Measurements from ENCODE around the gene HDGFL2. TPM values are rescaled to one million over a fixed set of nuclear protein-coding genes. Genes with fewer than 3 reads are reported as not detected.
"Not testable (repeated sequence)": the region's sequence is repeated elsewhere in the genome, so short reads cannot be mapped to it uniquely, and the experiment has no call there.

HDGFL2 gene
- total RNA-seq, 1 donor from 2014 or later = 45.9 TPM

DNA sequence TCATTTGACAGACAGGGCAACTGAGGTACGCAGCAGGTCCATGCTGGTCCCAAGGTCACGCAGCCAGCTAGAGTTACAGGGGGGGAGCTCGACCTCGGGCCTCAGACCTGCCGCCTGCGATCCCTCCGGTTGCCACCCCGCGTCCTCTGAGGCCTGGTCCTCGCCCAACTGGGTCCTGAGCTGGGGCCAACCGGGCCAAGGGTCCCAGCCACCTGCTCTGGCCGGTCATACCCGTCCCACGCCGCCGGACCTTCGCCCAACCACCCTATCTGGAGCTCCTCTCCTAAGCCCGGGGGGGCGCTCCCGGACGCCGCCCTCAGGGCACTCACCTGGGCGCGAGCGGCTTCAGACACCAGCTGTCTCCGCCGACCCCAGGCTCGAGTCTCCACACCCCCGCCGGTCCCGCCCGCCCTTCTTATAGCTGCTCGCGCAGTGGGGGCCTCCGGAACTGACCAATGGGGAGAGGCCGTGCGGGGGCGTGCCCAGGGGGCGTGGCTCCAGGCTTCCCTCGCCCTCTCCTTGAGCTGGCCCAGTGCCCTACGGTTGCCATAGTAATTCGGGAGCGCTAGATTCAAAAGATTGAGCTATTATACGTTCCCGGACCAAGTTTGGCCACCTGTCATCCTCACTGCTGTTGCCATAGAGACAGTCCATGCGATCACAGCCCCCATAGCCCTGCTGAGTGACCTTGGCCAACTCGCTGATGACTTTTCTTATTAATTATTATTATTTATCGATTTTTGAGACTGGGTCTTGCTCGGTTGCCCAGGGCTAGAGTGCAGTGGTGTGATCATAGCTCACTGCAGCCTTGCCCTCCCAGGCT is 63.0 kb downstream of the HDGFL2 start, which contains the start of gene PLIN5:
PLIN5 (minus strand) TSS at position 389 of the 823 bp plus-strand sequence. CDS start 1,150 bp downstream, outside the sequence.
- peak; percentile 85 for DNase-seq (ENCODE audit: low spot score)

DNA sequence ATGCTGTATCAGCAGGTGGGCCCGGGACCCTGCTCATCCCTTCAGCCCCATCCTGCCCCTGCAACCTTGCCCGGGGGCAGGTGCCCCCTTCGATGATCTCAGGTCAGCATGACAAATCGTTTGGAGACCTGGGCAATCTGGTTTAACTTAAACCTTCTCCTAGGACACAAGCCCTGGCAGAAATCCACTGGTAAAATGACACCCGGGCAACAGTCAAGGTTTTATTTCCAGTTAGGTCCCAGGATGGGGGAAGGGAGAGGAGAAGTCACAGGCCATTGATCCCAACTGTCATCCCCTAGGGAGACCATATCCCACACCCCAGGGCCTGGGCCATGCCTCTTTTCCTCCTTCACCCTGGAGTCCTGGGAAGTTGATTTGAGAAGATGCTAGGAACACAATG is 64.7 kb downstream of the HDGFL2 start:
- DNase-seq (ENCODE audit: low spot score) = no peak

DNA sequence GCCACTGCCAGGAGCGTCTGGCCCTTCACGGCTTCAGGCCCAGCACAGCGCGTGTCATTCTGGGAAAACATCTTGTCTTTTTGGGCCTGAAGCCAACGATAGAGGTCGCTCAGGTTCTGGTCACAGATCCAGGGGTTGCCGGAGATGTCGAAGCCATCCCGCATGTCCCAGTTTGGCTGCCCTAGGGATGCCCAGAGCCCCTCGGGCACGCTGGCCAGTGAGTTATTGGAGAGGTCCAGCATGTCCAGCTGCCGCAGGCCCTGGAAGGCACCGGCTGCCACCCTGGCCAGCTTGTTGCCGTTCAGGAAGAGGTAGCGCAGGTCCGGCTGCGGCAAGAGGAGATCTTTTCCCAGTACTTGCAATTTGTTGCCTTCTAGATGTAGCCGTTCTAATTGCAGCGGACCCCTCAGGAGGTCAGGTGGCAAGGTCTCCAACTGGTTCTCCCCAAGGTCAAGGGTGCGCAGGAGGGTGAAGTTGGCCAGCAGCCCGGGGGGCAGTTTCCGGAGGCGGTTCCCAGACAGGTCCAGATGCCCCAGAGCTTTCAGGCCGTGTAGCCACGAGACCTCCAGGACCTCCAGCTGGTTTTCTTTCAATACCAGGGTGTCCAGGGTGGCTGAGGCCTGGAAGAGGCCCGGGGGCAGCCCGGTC is 66.0 kb downstream of the HDGFL2 start:
- DNase-seq (ENCODE audit: low spot score) = no peak

DNA sequence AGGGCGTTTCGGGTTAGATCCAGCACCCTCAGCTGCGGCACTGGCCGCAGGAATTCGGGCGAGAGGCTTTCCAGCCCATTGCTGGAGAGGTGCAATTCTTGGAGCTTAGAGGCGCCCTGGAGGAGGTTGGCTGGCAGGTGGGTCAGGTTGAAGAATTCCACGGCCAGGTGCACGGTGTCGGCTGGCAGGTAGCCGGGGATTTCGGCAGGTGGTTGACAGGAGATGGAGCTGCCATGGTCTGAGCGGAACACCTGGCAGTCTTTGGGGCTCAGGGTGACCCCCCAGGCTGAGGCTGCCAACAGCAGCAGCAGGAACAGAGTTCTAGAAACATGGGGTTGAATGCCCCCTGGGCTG is 66.5 kb downstream of the HDGFL2 start:
- no peak for DNase-seq (ENCODE audit: low spot score)

DNA sequence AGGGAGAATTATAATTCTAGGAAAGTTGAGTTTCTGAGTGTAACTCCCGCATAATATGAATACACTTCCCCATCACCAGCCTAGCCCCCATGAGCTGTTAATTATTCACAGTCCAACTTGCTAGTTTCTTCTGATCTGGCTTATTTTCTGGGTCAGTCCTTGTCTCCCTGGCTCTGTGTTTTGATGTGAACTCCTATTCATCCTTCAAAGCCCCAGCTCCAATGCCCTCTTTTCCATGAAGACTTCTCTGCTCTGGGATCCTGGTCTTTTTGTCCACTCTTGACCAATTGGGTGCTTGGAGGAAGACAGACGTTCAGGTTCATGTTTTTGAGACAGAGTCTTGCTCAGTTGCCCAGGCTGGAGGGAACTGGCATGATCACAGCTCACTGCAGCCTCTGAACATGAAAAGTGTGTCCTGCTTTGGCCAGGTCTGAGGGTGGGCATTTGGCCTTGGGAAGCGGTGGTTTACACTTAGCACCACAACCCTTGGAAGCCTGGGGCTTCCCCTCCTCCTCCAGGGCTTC is 67.1 kb downstream of the HDGFL2 start:
- DNase-seq (ENCODE audit: low spot score) = no peak

DNA sequence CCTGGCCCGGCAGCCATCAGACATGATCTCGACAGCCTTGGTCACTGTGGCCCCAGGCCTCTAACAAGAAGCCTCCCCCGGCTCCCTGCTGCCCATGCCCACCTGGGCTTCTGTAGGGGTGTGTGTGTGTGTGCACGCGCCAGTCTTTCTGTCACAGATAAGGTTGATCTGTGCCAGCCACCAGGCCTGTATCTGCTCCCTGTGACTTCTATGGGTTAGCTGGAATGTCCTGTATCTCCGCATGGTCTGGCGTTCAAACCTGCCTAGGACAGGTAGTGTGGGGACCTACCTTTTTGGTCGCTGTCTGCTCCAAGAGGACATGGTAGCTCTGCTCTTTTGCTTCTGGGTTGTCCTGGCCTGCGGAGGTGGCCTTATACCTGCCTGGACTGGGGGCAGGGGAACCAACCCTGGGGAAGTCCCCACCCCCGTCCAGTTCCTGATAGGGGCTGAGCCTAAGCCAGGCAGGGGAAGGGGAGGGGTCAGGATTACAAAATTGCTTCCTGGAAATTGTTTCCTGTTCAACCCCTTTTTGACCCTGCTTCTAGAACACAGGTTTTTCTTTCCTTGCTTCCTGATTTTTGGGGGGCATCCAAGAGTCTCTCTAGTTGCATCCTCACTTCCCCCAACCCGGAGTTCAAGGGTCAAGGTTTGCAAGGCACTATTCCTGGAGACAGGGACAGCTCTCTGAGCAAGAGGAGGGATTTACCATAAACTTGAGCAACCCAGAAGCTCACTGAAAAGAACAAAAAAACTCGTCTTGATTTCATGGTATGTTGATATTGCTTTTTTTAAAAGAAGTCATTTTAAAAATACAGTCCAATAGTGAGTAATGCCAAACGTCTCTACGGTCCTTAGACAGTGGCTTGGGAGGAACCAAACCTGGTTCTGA is 67.8 kb downstream of the HDGFL2 start, which contains the start of gene LRG1:
LRG1 (minus strand) TSS at position 344 of the 889 bp plus-strand sequence; CDS start at position 321, 23 bp downstream.
- DNase-seq (ENCODE audit: low spot score) = peak; percentile 88

DNA sequence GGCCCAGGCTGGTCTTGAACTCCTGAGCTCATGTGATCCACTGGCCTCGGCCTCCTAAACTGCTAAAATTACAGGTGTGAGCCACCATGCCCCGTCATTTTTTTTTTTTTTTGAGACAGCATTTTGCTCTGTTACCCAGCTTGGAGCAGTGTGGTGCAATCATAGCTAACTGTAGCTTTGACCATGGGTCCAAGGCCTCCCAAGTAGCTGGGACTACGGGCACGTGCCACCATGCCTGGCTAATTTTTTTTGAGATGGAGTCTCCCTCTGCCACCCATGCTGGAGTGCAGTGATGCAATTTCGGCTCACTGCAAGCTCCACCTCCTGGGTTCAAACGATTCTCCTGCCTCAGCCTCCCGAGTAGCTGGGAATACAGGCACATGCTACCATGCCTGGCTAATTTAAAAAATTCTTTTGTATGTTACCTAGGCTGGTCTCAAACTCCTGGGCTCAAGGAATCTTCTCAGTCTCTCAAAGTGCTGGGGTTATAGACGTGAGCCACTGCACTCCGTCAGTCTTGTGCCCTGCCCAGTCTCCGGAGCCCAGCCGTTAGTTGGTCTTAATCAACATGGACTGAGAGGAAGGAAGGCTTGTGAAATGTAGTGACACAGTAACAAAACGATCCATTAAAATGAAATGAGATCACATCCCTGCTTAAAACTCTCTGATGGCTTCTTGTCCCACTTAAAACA is 69.2 kb downstream of the HDGFL2 start:
- no peak for DNase-seq (ENCODE audit: low spot score)

DNA sequence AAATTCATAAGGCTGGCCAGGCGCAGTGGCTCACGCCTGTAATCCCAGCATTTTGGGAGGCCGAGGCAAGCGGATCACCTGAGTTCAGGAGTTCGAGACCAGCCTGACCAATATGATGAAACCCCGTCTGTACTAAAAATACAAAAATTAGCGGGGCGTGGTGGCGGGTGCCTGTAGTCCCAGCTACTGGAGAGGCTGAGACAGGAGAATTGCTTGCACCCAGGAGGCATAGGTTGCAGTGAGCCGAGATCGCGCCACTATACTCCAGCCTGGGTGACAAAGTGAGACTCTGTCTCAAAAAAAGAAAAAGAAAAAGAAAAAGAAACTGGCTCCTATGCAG is 69.7 kb downstream of the HDGFL2 start:
- DNase-seq (ENCODE audit: low spot score) = not testable (repeated sequence)

DNA sequence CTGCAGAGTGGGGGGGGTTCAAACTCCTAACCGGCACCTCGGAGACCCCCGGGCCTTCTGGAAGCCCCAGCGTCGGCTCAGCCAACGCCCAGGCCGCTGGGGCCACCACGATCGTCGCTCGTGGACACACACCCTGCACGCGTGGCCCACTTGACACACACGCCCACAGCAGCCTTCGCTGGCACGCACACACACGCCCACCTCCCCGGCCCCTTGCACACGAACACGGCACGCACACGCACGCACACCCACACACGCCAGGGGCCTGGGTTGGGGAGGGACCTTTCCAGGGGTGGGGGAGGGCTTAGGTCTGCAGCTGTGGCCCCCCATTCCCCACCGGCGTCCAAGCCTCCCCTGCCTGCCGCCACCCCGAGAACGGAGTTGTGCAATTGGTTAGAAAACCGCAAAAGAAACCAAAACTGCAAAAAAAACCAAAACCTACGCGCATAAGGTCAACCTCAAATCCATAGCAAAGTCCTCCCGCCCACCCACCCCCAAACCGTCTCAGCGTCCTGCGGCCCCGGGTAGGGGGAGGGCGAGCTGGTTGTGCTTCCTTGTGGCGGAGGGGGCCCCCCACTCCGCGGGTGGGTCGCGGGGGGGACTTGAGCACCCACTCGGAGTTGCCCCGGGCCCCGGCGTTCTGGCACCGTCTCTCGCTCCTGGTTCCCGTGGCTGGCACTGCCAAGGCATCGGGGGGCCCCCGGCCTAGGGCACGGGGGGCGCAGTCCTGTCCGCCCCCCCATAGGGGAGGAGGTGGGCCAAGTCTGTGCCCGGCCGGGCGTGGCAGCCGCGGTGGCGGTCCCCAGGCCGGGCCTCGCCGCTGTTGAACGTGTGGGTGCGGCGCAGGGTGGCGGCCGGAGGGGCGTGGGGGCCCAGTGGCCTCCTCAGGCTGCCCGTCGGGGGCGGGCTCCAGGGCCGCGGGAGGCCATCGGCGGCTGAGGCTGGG is 71.1 kb downstream of the HDGFL2 start:
- no peak for DNase-seq (ENCODE audit: low spot score)

DNA sequence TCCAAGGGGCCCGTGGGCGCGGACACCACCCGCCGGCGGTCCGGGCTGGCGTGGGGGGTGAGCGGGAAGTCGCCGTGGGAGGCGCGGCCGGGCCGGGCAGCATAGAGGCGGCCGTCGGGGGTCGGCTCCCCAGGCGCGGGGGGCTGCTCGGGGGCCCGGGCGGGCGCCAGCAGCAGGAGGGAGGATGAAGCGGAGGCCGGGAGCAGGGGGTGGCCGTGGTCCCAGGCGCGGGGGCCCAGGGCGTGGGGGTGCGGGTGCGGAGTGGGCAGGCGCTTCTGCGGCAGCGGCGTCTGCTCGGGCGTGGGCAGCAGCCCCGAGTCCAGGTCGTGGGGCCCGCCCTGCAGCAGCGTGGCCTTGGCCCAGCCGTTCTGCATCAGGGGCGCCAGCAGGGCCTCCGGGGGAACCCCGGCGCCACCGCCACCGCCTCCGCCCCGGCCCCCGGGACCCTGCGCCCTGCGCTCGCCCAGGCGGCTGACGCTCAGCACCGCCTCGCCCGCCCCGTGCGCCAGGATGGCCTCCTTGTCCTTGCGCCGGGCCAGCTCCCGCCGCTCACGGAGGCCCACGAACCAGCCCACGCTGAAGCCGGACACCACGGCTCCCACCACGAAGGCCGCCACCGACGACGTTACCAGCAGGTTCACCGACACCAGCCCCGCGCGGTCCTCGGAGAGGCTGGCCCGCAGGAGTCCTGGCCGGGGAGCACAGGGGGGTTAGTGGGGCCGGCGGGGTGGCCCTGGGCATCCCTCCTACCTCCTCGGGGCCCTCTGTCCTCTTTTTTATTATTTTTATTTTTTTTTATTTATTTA is 71.9 kb downstream of the HDGFL2 start:
- DNase-seq (ENCODE audit: low spot score) = no peak

DNA sequence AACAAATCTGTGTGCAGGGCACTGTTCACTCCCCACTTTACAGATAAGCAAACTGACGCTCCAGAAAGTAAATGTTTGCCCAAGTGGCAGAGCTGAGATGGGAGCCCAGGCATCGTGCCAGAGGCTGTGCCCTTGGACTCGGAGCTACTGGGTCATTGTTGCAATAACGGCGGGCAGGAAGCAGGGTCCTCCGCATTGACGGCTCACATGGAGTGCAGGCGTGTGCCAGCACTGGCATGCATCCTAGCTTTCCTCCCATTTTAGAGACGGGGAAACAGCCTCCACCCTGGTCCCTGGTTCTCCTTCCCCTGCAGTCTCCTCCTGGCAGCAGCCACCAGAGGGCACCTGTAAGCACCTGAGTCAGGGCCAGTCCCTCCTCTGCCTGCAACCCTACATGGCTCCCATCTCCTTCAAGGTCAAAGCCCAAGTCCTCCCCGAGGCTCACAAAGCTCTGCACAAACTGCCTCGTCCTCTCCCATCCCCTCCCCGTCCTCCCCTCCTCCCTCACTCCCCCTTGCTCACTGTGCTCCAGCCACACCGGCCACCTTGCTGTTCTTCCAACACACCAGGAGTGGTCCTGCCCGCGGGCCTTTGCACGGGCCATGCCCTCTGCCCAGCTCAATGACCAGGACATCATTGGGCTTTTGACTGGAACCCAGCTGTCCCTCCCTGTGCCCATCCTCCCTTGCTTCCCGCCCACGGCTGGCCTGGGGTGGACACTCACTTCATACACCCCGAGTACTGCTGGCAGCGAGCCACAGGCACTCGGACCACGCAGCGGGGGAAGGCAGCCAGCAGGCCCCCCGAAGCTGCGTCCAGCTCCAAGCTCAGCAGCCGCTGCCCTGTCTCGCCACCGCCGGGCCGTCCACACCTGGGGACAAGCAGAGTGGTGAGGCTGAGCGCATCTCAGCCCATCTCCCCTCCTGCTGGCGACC is 75.5 kb downstream of the HDGFL2 start:
- no peak for DNase-seq (ENCODE audit: low spot score)

DNA sequence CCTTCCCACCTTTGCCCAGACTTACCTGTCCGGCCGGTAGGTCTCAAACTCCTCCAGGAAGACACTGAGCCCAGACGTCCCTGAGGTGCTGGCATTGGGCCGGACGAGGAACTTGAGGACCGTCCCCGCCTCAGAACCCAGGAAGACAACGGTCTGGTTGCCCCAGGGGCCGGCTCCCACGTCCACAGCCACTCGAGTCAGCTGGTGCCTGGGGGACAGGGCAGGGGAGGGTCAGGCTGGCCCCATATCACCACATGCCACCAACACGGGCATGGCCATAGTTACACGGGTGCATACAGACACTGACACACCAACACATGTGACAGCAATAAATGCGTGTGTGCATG is 76.1 kb downstream of the HDGFL2 start:
- DNase-seq (ENCODE audit: low spot score) = no peak

DNA sequence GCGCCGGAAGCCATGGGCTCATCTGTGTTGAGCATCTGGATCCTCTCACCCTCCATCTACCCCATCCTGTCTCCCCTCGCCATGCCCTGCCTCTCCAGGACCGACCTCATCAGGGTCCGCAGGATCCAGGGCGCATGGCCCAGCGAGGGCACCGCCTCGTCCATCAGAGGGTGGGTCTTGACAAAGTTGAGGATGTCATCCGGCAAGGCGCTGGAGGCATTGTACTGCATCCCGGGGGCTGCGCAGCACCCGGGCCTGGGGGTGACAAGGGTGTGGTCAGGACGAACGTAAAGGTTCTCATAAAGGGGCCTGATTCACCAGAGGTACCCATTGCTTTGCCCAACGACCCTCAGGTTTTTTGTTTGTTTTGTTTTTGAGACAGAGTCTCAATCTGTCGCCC is 77.9 kb downstream of the HDGFL2 start:
- no peak for DNase-seq (ENCODE audit: low spot score)

DNA sequence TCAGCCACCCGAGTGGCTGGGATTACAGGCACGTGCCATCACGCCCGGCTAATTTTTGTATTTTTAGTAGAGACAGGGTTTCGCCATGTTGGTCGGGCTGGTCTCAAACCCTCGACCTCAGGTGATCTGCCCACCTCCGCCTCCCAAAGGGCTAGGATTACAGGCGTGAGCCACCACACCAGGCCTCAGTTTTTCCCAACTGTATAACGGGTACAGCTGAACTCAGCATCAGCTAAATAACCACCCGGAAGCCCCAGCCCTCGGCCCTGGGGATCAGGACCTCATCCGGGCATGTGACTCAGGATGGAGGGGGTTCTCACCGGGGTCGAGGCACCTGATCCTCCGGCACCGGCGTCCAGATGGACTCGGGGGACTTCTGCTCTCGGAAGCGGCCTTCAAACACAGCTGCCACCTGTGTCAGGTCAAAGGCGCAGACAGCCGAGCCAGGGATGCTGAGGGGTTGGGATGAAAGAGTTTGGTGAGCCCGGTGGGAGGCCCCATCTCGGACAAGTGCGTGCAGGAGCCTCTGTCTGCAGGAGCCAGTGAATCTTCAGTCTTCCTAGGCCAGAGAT is 78.5 kb downstream of the HDGFL2 start:
- no peak for DNase-seq (ENCODE audit: low spot score)

Data from ureter (tissue), 1 donor.